ENCODE measurements around the gene CALN1.

CALN1 gene

DNA sequence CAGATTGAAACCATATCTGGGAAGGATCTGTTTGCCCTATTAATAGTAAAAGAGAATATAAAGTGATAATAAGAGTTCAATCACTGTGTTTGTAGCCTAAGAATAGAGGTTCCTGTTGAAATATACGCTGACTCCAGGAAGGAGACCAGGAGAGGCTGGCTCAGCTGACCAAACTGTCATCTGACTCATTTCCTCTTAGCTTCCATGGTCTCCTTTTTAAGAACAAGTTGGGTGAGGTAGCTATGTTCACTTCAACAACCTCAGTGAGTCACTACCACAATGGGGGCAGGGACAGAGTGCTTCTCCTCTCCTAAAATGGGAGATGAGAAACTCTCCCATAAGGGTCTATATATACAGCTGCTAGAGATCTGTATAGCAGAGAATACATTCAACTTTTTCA, 543.3 kb downstream of the CALN1 start:
- no peak for TF ChIP-seq CTCF (conservative IDR thresholded peaks at IDR 0.05; ENCODE audit: control insufficient read depth, insufficient read depth, low read depth, low read length)
- H3K4me3 ChIP-seq (ENCODE audit: control insufficient read depth, low read depth, low read length), result no peak overlapping the region
- DNase-seq (ENCODE audit: low read depth), result peak; percentile 76

- no peak for TF ChIP-seq CTCF (conservative IDR thresholded peaks at IDR 0.05; ENCODE audit: control insufficient read depth, insufficient read depth, low read depth, low read length)
- H3K4me3 ChIP-seq (ENCODE audit: control insufficient read depth, low read depth, low read length), result no peak overlapping the region
- no peak for DNase-seq (ENCODE audit: low read depth)
These were observed 544.5 kb downstream of the CALN1 start for GRCh38 chr7:71867626-71868025.

- DNase-seq (ENCODE audit: low read depth), result no peak
- no peak overlapping the region for H3K4me3 ChIP-seq (ENCODE audit: control insufficient read depth, low read depth, low read length)
- TF ChIP-seq CTCF (conservative IDR thresholded peaks at IDR 0.05; ENCODE audit: control insufficient read depth, insufficient read depth, low read depth, low read length), result no peak
These were observed 547.0 kb downstream of the CALN1 start for GRCh38 chr7:71865172-71865571.

DNA sequence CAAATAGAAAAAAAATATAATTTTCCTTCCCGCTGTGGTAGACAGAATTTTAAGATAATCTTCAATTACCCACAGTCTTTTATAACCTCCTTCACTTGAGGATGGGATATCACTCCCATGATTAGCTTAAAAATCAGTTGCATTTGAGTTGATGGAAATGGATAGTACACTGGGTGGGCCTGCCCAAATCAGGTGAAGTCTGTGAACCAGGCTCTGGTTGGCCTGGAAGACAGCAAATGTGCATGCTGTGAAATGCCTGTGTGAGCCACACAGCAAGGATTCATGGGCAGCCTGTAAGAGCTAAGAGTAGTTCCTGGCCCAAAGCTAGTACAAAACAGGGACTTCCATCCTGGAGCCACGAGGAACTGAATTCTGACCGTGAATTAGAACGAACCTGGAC, 548.0 kb downstream of the CALN1 start:
- TF ChIP-seq CTCF (conservative IDR thresholded peaks at IDR 0.05; ENCODE audit: control insufficient read depth, insufficient read depth, low read depth, low read length), result no peak
- no peak for DNase-seq (ENCODE audit: low read depth)
- H3K4me3 ChIP-seq (ENCODE audit: control insufficient read depth, low read depth, low read length), result no peak overlapping the region

DNA sequence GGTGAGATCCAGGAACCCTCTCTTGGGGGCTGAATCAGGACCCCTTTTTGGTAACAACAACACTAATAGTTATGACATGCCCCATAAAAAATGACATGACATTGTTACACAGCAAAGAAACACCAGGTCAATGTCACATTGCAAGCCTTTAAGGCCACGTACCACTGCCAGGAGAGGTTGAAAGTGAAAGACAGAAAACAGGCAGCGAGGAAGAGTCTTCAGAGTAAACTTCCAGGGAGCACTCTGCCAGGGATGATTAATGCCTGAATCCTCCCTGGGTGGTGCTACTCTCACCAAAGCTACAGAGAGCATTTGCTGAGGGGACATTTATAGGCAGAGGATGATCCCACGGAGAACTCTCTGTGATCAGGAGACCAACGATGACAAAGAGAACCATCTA, 551.6 kb downstream of the CALN1 start:
- DNase-seq (ENCODE audit: low read depth), result no peak
- no peak overlapping the region for H3K4me3 ChIP-seq (ENCODE audit: control insufficient read depth, low read depth, low read length)
- TF ChIP-seq CTCF (conservative IDR thresholded peaks at IDR 0.05; ENCODE audit: control insufficient read depth, insufficient read depth, low read depth, low read length), result no peak

DNA sequence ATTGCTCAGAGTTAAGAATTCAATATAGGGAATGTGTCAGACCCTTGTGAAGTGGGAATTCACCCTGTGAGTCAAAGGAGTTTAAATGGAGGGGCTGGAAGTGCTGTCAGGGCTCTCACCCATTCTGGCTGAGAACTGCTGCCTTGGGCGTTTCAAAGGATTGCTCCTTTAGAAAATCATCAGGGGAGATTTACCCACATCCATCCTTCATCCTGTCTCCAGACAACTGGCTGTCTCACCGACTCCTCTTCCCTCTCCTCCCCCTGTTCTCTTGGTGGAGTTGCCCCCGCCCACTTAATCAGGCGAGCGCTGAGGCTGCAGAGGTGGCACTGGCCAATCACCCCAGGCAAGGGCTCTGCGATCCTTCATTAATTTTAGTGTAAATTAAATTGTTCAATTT, 554.8 kb downstream of the CALN1 start:
- DNase-seq (ENCODE audit: low read depth), result no peak
- no peak overlapping the region for H3K4me3 ChIP-seq (ENCODE audit: control insufficient read depth, low read depth, low read length)
- TF ChIP-seq CTCF (conservative IDR thresholded peaks at IDR 0.05; ENCODE audit: control insufficient read depth, insufficient read depth, low read depth, low read length), result no peak
